Stimulated activated CD8-positive, alpha-beta memory T cell treated with anti-CD3 and anti-CD28 coated beads, Interleukin-12 subunit alpha, Interleukin-12 subunit beta, amount 100 ng/mL, for 24 hours (primary cell): Measurements from ENCODE around the gene PRF1.
"Not testable (repeated sequence)": the region's sequence is repeated elsewhere in the genome, so short reads cannot be mapped to it uniquely, and the experiment has no call there.

ENCODE experiments used
- DNase-seq: peaks from one replicate; pipeline ENCODE4 v3.0.0-alpha.2; 2020; ENCODE audit errors: extremely low read depth

The PRF1 gene

GRCh38 chr10:70617798-70618568 is 15.4 kb upstream of the PRF1 start:
- no peak for DNase-seq

DNA sequence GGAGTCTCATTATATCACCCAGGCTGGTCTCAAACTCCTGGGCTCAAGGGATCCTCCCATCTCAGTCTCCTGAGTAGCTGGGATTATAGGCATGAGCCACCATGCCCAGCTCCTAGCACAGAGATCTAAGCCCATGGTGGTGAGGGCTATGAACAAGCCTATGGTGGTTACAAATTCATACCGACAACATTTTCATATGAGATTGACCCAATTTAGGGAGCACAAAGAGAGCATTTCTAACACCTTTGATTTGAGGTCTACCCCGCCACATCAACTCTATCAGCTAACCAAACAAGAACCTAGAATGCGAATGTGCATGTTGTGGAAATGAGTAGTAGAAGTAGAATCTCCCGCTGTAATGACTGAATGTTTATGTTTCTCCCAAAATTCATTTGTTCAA is 14.2 kb upstream of the PRF1 start:
- DNase-seq = no peak

GRCh38 chr10:70615784-70616522 is 13.4 kb upstream of the PRF1 start:
- DNase-seq = no peak

GRCh38 chr10:70615211-70615610 is 12.7 kb upstream of the PRF1 start:
- DNase-seq = no peak

GRCh38 chr10:70614364-70614763 is 11.8 kb upstream of the PRF1 start:
- not testable (repeated sequence) for DNase-seq

GRCh38 chr10:70613941-70614340 is 11.4 kb upstream of the PRF1 start:
- no peak for DNase-seq

DNA sequence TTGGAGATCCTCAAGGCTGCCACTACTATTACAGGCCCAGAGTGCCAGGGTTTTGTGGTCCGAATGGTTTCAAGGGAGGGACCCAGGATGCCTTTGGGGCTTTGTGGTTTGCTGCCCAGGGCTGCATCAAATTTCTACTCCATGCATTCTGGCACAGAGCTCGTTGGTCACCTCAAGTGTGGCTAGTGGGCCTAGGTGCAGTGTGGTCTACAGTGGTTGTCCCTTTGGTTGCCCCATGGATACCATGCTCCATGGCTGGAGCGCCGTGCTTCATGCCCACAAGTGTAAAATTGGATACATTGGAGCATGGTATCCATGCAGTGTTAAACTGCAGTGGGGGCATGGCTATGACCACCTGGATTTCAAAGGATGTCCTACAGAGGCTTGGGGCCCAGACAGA is 5.4 kb upstream of the PRF1 start:
- DNase-seq = no peak

DNA sequence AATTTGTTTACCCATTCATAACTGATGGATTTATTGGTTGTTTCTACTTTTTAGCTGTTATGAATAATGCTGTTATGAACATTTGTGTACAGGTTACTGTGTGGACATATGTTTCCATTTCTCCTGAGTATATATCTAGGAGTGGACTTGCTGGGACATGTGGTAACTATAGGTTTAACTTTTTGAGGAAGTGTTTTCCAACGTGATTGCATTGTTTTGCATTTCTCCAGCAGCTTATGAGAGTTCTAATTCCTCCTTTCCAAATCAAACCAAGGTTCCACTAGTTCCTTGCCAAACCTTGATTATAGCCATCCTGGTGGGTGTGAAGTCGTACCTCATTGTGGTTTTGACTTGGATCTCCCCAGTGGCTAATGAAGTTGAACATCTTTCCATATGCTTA is 2.6 kb upstream of the PRF1 start:
- no peak for DNase-seq

DNA sequence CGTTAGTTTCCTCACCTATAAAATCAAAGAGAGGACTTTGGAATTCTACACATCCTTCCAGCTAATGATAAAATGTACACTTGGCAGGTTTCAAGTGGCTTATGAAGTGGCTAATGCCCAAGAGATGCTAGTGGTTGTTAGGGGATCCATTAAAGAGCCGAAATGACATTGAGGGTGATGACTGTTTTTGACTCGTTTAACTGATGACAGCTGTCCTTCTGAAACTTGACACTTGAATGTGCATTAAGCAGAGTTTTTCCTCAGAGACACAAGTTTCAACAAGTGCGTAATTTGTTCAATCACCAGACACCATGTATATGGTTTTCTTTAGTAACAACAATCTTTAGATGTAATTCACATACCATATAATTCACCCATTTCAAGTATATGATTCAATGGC is 1.6 kb upstream of the PRF1 start:
- DNase-seq = no peak

GRCh38 chr10:70603449-70603801 is 884 bp upstream of the PRF1 start:
- no peak for DNase-seq

DNA sequence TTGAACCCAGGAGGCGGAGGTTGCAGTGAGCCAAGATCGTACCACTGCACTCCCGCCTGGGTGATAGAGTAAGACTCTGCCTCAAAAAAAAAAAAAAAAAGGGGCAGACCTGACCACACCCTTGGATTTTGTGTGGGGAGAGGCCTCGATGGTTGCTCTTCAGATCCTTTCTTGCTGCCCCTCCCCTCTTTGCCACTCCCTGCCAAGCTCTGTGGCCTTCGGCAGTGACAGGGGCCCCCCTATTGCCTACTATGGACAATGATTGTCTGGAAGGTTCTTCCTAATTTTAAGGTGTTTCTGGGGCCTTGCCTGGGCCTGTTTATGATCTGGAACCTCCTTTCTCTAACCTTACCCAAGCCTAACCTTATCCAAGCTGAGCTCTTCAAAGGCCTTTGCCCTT is 795 bp downstream of the PRF1 start:
- no peak for DNase-seq

- no peak for DNase-seq
These were observed 1.8 kb downstream of the PRF1 start for GRCh38 chr10:70600512-70601395.

DNA sequence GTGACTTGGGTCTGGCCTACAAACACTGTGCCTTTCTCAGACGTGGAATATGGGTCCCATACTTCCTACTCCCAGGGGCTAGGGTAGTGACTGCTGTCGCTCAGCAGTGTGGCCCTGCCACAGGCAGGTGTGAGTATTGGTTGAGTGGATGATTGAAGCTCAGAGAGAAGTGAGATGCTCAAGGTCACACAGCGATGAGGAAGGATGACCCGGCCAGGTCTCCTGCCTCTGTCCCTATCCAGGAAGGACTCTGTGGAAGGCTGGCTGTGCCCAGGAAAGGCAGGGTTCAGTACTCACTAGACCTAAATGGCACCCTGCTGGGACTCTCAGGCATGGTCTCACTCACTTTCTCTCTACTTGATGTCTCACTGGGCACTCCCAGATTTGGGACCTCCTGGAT is 2.8 kb downstream of the PRF1 start:
- DNase-seq = no peak

GRCh38 chr10:70599319-70599718 is 3.2 kb downstream of the PRF1 start:
- no peak for DNase-seq

GRCh38 chr10:70598857-70599295 is 3.7 kb downstream of the PRF1 start:
- DNase-seq = no peak

DNA sequence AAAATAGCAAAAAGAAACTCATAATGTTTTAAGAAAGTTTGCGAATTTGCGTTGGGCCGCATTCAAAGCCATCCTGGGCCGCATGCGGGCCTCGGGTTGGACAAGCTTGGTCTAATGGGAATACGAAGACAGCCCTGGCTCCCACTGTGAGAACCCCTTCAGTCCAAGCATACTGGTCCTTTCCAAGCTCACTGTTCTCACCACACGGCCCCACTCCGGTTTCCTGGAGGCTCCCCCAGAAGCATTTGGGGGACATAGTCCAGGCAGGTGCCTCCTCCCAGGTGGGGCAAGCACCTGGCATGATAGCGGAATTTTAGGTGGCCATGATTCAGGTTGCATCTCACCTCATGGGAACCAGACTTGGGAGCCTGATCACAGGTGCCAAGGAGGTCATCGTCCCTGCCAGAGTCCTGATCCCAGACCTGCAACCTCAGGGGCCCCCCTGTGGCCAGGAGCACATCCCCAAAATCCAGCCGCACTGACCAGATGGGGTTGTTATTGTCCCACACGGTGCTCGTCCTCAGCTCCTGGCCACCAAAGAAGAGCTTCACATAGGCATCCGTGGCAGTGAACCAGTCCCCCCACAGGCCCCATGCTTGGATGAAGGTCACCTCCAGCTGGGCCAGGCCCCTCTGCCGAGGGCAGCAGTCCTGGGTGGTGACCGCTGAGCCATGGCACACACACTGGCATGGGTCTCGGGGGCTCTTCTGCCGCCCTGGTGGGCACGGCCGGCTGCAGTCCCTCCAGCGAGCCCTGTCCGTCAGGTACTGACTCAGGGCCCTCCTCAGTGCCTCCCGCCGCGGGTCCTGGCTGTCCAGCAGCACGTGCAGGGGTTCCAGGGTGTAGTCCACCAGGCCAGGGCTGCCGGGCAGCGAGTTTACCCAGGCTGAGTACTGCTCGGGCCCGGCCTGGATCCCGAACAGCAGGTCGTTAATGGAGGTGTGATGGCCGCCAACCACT is 4.4 kb downstream of the PRF1 start:
- no peak for DNase-seq

DNA sequence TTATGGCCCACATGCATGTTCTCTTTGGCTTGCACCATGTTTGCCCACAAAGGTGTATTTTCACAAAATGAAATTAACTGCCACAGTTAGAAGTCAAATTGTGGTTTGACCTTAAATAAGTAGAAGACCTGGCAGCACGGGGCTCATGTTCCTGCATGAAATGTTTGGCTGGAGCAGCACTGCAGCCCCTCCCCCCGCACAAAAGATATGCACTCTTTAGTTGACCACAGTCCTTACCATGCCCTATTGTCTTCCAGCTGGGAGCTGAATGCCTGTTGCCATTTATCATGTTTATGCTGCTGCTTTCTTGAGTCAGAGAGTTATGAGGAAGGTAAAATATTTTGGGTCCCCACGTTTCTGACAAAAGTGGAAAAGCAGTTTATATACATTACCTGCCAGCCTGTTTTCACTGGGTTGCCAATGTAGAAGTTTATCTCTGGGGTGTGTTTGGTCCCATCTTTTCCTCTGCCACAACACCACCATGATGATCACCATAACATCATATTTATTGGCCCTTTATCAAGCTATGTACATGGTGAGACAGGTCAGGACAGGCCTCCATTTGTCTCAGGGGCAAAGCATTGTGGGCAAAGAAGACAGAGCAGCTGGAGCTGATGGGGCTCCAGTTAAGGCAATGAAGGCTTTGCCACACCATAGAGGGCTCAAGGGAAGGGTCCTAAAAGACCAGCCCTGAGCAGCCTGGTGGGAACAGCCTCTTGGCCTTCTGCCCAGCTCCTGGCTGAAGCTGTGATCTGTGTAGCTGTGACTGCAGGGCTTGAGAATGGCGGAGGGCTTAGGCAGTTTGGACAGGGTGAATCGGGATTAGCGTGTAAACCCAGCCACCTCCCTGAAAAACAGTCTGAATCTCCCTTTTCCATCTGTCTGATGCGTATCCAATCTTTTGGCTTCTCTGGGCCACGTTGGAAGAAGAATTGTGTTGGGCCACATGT is 5.4 kb downstream of the PRF1 start:
- no peak for DNase-seq

DNA sequence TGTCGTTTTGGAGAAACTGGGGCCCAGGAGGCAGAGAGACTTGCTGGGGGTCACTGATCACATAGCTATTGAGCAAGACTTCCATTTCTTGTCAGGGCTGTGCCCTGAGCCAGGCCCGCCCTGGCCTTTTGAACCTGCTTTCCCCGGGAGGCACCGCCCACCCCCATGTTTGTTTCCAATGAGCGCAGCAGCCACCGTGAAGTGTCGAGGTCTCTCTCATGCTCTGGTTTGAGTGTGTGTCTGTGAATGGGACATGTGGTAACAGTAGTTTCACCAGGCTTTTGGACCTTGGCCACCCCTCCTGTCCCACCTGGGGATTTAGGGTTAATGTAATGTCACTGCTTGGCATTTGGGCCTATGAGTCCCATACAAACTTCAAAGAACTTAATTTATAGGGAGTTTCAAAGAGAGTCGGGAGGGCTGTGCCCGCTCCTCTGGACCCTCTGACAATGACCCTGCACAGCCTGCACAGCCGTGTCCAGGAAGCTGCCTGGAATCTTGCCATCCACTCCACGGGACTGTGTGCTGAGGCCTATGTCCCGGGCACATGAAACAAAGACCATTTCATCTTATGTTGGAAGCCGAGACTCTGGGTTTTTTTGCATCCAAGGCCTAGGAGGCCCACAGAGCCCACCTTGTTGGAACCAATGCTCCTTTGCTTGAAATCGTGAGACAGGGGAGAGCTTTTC is 6.3 kb downstream of the PRF1 start:
- no peak for DNase-seq

DNA sequence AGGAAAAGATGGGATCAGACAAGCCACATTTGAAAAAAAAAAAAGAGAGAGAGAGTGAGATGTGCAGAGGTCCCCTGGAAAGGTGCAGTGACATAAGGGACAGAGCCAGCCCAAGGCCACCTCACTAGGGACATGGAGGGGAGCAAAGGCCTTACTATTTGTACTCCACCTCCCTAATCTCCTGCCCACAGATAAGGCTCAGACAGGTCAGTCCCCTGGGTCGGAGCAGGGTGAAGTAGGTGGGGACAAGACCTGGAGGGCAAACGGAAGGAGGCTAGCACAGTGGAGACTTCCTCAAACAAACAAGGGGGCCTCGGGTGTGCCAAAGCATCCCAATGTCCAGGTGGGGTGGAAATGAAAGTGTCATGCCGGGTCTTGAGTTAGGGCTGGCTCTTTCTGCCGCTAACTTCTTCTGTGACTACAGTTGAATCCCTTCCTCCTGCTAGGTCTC is 7.0 kb downstream of the PRF1 start:
- no peak for DNase-seq
